Activated CD4-positive, alpha-beta memory T cell treated with anti-CD3 and anti-CD28 coated beads, Interleukin-2, amount 10 ng/mL, durations not matched to agents 7 days and 5 days (primary cell): Measurements from ENCODE around the gene FHIP2A. TPM values are rescaled to one million over a fixed set of nuclear protein-coding genes. Genes with fewer than 3 reads are reported as not detected.
"Not testable (repeated sequence)": the region's sequence is repeated elsewhere in the genome, so short reads cannot be mapped to it uniquely, and the experiment has no call there.

ENCODE experiments used
- CTCF ChIA-PET: fragments of 350-600 bp; sonication (Branson Sonifier 250); formaldehyde crosslinking; loops from one replicate; lab custom pipeline; 2021; ENCODE audit warnings: antibody characterized with exemption, inconsistent platforms; lab: Charles Lee
- POLR2A ChIA-PET: fragments of 350-600 bp; sonication (Branson Sonifier 250); formaldehyde crosslinking; loops from one replicate; lab custom pipeline; 2021; ENCODE audit warnings: antibody characterized with exemption; lab: Charles Lee
- DNase-seq: peaks from one replicate; pipeline ENCODE4 v3.0.0-alpha.2; 2020
- H3K27ac Mint-ChIP-seq: one replicate; pipeline ENCODE4 v1.8.0; 2021; ENCODE audit warnings: mild to moderate bottlenecking, mixed read lengths
- H3K27me3 Mint-ChIP-seq: one replicate; pipeline ENCODE4 v1.8.0; 2021; ENCODE audit warnings: mixed read lengths
- H3K36me3 Mint-ChIP-seq: one replicate; pipeline ENCODE4 v1.8.0; 2021; ENCODE audit warnings: low read depth, mixed read lengths
- H3K4me1 Mint-ChIP-seq: one replicate; pipeline ENCODE4 v1.8.0; 2021; ENCODE audit warnings: mixed read lengths
- H3K4me3 Mint-ChIP-seq: one replicate; pipeline ENCODE4 v1.8.0; 2021; ENCODE audit warnings: mild to moderate bottlenecking, mixed read lengths
- H3K9me3 Mint-ChIP-seq: one replicate; pipeline ENCODE4 v1.8.0; 2021; ENCODE audit warnings: mixed read lengths
- total RNA-seq, 2 experiments: library from RNA; stranded (reverse); gene quantifications; one replicate each; pipeline ENCODE4 v1.2.3, GENCODE V29; 2021

Gene FHIP2A
- total RNA-seq, 2 experiments from 2014 or later, result 34.3 to 39.2 TPM

DNA sequence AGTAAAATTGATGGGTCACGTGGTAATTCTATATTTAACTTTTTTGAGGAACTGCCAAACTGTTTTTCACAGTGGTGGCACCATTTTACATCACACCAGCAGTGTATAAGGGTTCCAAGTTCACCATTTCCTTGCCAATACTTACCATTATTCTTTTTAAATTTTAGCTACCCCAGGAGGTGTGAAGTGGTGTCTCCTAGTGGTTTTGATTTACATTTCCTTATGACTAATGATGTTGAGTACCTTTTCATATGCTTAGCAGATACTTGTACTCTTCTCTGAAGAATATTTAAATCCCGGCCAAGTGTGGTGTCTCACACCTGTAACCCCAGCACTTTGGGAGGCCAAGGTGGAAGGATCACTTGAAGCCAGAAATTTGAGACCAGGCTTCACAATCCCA, 28.5 kb downstream of the FHIP2A start:
- Mint-ChIP-seq H3K9me3 (no peaks in the 10 kb centered on the region), H3K4me1 (peaks cover 13% of the 10 kb centered on the region), H3K36me3 (peaks cover 75% of the 10 kb centered on the region), H3K27me3 (no peaks in the 10 kb centered on the region), H3K4me3 (no peak overlapping the region), H3K27ac (no peak overlapping the region)
- CTCF ChIA-PET, result no interaction called here
- DNase-seq, result no peak
- POLR2A ChIA-PET, result no interaction called here

DNA sequence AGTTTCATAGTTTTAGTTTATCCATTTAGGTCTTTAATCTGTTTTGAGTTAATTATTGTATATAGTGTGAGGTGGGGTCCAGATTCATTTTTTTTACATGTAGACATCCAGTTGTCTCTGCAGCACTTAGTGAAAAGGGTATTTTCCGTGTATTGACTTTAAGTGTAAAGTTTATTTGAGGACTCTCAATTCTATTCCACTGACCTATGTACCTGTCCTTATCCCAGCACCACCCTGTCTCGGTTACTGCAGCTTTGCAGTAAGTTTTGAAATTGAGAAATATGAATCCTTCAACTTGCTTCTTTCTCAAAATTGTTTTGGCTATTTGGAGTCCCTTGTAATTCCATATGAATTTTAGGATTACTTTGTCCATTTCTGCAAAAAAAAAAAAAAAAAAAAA, 29.8 kb downstream of the FHIP2A start:
- POLR2A ChIA-PET, result no interaction called here
- CTCF ChIA-PET, result no interaction called here
- Mint-ChIP-seq H3K9me3 (no peaks in the 10 kb centered on the region), H3K4me1 (peaks cover 17% of the 10 kb centered on the region), H3K27me3 (no peaks in the 10 kb centered on the region), H3K27ac (no peak overlapping the region), H3K4me3 (no peak overlapping the region), H3K36me3 (peaks cover 79% of the 10 kb centered on the region)
- no peak for DNase-seq

DNA sequence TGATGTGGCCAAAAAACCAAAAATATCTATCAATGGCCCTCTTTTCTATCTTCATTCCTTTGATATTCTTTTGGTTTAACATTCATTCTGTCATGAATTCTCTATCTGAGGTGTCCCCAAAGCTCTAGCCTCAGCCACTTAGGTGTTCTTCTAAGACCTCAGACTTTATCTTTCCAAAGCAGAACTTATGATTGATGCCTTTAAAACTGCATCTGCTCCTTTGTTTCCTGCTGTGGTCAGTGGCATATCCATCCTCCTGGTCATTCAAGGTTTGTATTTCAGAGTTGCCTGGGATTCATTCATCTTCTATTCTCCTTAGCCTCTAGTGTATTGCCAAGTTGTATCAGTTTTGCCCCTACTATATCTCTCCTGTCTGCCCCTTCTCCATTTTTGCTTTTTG, 30.6 kb downstream of the FHIP2A start:
- CTCF ChIA-PET, result no interaction called here
- peaks cover 23% of the 10 kb centered on the region for H3K4me1 Mint-ChIP-seq
- H3K27me3 Mint-ChIP-seq, result no peaks in the 10 kb centered on the region

DNA sequence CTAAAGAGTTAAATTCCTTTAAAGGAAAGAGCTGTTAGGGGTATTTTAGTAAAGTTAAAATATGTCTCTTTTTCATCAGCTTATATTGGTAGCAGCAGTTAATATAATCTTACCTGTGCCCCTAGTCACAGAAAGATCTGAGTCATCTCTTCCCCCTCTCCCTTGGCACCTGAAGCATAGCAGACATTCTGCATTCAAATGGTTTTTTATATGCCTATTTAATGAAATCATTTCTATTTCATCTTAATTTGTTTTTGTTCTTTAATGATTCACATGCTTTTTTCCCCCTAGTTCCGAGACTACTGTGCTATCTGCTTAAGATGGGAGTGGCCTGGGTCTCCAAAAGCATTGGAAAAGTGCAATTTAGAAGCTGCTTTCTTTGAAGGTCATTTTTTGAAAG, 33.3 kb downstream of the FHIP2A start:
- no peaks in the 10 kb centered on the region for H3K27me3 Mint-ChIP-seq
- H3K4me1 Mint-ChIP-seq, result peaks cover 31% of the 10 kb centered on the region
- no peaks in the 10 kb centered on the region for H3K9me3 Mint-ChIP-seq
- ChIA-PET POLR2A (interaction anchor here (1.0 to 1.6 kb wide), 4 partner anchors 11 to 311 kb away, joined by 3 to 4 read pairs (median 4); no protein-coding TSS in a partner anchor), CTCF (interaction anchor here (1.3 to 2.0 kb wide), 3 partner anchors 11 to 305 kb away, joined by 3 to 6 read pairs (median 4); partner anchors contain the start of gene FHIP2A)
- H3K36me3 Mint-ChIP-seq, result peaks cover 78% of the 10 kb centered on the region
- H3K27ac Mint-ChIP-seq, result no peak overlapping the region
- no peak overlapping the region for H3K4me3 Mint-ChIP-seq
- DNase-seq, result no peak

More for the DNA sequence above, 30.6 kb downstream of the FHIP2A start:
- H3K27ac Mint-ChIP-seq, result no peak overlapping the region
- H3K4me3 Mint-ChIP-seq, result no peak overlapping the region
- DNase-seq, result no peak
- H3K9me3 Mint-ChIP-seq, result no peaks in the 10 kb centered on the region
- peaks cover 79% of the 10 kb centered on the region for H3K36me3 Mint-ChIP-seq
- POLR2A ChIA-PET, result no interaction called here

DNA sequence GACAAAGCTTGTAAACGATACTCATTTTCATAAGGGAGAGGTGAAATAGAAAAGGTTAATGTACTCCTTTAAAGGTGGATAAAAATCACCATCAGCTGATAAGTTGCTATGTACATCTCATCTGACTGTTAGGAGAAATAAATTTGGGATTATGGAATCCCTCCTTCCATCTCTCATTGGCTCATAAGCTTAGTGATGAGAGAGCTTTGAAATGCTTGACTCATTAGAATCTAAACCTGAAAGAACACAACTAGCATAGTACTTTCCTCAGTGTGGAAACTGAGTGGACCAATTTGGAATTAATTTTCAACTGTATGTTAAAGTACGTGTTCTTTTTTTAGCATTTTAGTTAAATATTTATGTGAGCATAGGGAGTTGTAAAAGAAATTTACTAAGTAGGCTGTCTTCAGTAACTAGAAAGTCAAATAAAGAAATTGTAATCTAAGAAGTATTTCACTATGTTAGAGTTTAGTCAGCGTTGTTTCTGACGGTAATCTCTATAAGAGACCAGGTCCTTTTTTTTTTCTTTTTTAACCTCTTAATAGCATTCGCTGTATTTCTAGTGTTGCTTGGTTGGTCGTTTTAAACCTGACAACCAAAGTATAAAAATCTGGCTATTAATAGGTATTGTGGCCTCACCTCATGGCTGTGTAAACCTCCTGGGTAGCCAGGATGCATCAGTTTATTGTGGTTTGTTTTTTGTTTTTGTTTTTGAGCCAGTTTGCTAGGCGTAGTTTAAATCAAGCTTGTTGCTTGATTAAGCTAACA, 34.4 kb downstream of the FHIP2A start:
- H3K9me3 Mint-ChIP-seq, result no peaks in the 10 kb centered on the region
- peaks cover 31% of the 10 kb centered on the region for H3K4me1 Mint-ChIP-seq
- ChIA-PET CTCF (interaction anchor here (1.3 to 2.1 kb wide), 5 partner anchors 10 to 306 kb away, joined by 3 to 9 read pairs (median 4); partner anchors contain the start of gene FHIP2A), POLR2A (interaction anchor here (1.0 to 1.7 kb wide), 7 partner anchors 12 to 312 kb away, joined by 3 to 7 read pairs (median 4); no protein-coding TSS in a partner anchor)
- no peak overlapping the region for H3K4me3 Mint-ChIP-seq
- peaks cover 78% of the 10 kb centered on the region for H3K36me3 Mint-ChIP-seq
- peak overlapping the region; percentile 71 for H3K27ac Mint-ChIP-seq
- no peak for DNase-seq
- no peaks in the 10 kb centered on the region for H3K27me3 Mint-ChIP-seq

DNA sequence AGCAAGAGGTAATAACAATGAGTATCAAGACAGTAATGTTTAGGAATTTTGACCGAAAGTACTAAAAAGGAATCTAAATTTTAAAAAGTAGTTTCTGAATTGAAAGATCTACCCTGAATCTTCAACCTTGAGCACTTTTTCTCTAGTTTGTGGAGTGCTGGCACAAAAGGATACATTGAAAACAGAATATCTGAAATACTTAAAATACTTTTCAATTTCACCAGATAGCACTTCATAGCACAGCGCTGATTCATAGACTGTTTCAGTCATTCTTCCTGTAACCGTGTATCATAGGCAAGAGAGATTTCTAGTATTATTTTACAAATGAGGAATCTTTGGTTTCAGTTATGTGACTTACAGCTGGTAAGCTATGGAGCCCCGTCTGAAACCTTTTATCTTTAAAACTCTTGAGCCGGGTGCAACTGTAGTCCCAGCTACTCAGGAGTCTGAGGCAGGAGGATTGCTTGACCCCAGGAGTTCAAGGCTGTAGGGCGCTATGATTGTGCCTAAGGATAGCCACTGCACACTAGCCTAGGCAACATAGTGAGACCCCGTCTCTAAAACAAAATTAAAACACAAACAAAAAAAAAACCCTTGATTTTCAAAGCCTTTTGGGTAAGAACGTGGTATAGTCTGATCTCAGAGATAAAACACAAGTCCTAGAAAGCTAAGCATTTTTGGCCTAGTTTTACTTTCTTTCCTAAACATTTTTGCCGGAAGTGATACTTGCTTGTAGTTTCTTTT, 35.1 kb downstream of the FHIP2A start:
- ChIA-PET CTCF (interaction anchor here (0.6 to 2.1 kb wide), 6 partner anchors 20 to 290 kb away, joined by 3 to 9 read pairs (median 4); partner anchors contain the start of gene FHIP2A), POLR2A (interaction anchor here (0.5 to 1.7 kb wide), 5 partner anchors 14 to 56 kb away, joined by 3 to 7 read pairs (median 4); partner anchors contain the start of gene FHIP2A)
- Mint-ChIP-seq H3K4me1 (peaks cover 31% of the 10 kb centered on the region), H3K27ac (peak overlapping the region; percentile 71), H3K36me3 (peaks cover 78% of the 10 kb centered on the region), H3K9me3 (no peaks in the 10 kb centered on the region), H3K4me3 (peak overlapping the region; percentile 31), H3K27me3 (no peaks in the 10 kb centered on the region)
- no peak for DNase-seq

DNA sequence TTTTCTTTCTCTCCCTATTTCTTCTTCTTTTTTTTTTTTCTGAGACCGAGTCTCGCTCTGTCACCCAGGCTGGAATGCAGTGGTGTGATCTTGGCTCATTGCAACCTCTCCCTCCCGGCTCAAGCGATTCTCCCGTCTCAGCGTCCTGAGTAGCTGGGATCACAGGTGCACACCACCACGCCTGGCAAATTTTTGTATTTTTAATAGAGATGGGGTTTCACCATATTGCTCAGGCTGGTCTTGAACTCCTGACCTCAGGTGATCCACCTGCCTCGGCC, 35.6 kb downstream of the FHIP2A start:
- H3K4me3 Mint-ChIP-seq, result peak overlapping the region; percentile 31
- ChIA-PET POLR2A (interaction anchor here (0.5 to 1.7 kb wide), 5 partner anchors 14 to 56 kb away, joined by 3 to 7 read pairs (median 4); partner anchors contain the start of gene FHIP2A), CTCF (interaction anchor here (0.6 to 2.1 kb wide), 5 partner anchors 20 to 290 kb away, joined by 3 to 9 read pairs (median 4); no protein-coding TSS in a partner anchor)
- peak overlapping the region; percentile 71 for H3K27ac Mint-ChIP-seq
- DNase-seq, H3K27me3 Mint-ChIP-seq, H3K9me3 Mint-ChIP-seq: not testable (repeated sequence)
- H3K36me3 Mint-ChIP-seq, result peaks cover 73% of the 10 kb centered on the region
- peaks cover 31% of the 10 kb centered on the region for H3K4me1 Mint-ChIP-seq

DNA sequence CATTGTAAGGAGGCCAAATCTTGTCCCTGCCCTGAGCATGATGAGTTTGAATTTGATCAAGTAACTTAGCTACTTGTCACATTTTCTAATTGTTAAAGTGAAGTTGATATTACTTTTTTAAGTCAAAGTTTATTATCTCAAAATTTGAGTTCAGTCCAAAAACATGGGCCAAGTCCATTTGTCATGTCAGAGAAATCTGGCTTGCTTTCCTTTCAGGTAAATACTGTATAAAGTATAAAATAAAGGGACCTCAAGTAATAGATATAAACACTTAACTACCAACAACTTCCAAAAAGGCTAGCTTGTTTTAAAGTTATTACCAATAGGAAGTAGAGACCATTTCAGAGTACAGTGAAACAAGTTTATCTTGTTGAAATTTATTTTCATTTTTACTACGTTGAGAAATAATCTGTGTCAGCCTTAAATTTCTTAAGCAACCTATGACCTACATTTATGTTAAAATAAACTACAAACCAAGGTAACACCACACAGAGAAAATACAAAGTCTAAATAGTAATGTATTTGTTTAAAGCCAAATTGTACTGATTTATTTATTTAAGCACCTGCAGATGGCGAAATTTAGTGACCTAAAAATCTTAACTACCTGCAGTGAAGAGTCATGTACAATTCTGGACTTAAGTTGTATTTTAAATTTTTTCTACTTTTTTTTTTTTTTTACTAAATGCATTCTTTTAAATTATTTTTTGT, 36.5 kb downstream of the FHIP2A start:
- no peak overlapping the region for H3K27ac Mint-ChIP-seq
- H3K4me1 Mint-ChIP-seq, result peaks cover 31% of the 10 kb centered on the region
- no peaks in the 10 kb centered on the region for H3K27me3 Mint-ChIP-seq
- ChIA-PET POLR2A (interaction anchor here (0.6 kb wide), 1 partner anchor 16 kb away, joined by 3 read pairs; no protein-coding TSS in a partner anchor), CTCF (interaction anchor here (0.7 to 2.1 kb wide), 4 partner anchors 19 to 387 kb away, joined by 3 to 9 read pairs (median 4); no protein-coding TSS in a partner anchor)
- peaks cover 72% of the 10 kb centered on the region for H3K36me3 Mint-ChIP-seq
- H3K9me3 Mint-ChIP-seq, result no peaks in the 10 kb centered on the region
- no peak overlapping the region for H3K4me3 Mint-ChIP-seq
- no peak for DNase-seq

DNA sequence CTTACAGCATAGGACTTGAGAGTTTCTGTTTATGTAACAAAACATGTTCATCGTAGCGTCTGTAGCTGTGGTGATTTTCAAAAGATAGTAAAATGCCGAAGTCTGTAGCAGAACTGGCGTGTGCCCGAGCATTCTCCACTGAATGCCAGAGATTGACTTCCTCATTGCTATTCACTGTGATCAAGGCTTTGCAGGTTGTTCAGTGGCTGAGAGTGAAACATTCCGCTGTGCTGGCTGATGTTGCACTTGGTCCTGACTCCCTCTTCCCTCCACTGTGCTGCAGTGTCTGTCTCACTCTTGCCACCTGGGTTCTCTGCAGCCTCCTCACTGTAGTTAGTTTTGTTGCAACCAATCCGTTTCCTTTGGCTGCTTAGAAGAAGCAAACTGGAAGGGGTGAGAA, 37.6 kb downstream of the FHIP2A start:
- H3K27ac Mint-ChIP-seq, result no peak overlapping the region
- CTCF ChIA-PET, result interaction anchor here (0.7 to 1.2 kb wide), 2 partner anchors 20 to 203 kb away, joined by 4 to 5 read pairs; no protein-coding TSS in a partner anchor
- peaks cover 69% of the 10 kb centered on the region for H3K36me3 Mint-ChIP-seq
- peaks cover 31% of the 10 kb centered on the region for H3K4me1 Mint-ChIP-seq
- POLR2A ChIA-PET, result interaction anchor here (0.6 kb wide), 1 partner anchor 15 kb away, joined by 3 read pairs; no protein-coding TSS in a partner anchor
- no peaks in the 10 kb centered on the region for H3K9me3 Mint-ChIP-seq
- no peak overlapping the region for H3K4me3 Mint-ChIP-seq
- no peaks in the 10 kb centered on the region for H3K27me3 Mint-ChIP-seq
- DNase-seq, result no peak

DNA sequence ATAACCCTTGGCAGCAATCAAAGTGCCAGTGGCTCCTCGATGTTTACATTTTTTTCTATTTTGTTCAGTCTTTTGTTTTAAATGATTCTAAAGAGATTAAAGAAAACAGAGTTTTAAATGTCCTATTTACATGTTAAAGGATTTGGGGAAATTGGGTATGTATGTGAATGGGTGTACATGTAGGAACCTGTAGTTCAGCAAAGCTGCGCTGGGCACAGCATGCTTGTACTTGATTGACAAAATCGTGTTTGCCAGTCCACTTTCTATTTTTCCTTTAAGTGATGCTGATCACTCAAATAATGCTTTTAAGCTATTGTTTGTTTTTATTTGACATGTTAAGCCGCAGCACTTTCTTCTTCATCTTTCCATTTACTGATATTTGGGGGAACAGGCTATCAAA, 40.9 kb downstream of the FHIP2A start:
- Mint-ChIP-seq H3K36me3 (peaks cover 55% of the 10 kb centered on the region), H3K27me3 (no peaks in the 10 kb centered on the region), H3K4me1 (peaks cover 7% of the 10 kb centered on the region), H3K4me3 (no peak overlapping the region), H3K27ac (no peak overlapping the region), H3K9me3 (no peaks in the 10 kb centered on the region)
- DNase-seq, result no peak
- CTCF ChIA-PET, result interaction anchor here (1.2 to 1.6 kb wide), 2 partner anchors 17 to 41 kb away, joined by 4 to 5 read pairs; partner anchors contain the start of gene FHIP2A
- POLR2A ChIA-PET, result interaction anchor here (0.7 kb wide), 1 partner anchor 40 kb away, joined by 3 read pairs; no protein-coding TSS in a partner anchor

DNA sequence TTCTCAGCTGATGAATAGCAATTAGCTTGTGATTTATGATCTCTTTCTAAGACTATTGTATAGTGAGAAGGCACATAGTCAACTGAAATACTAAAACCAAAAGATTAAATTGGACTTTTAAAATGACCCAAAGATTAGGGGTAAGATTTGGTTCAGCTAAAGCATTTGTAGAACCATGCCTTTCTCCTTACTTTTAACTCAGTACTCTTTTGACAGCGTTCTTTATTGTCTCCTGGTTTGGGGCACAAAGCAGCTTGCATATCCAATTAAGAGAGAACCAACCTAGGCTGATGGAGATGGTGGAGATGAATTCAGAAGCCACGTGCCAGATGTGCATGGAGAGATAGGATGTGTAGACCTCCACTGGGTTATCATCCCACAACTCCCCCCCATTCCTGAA, 45.8 kb downstream of the FHIP2A start:
- no peak overlapping the region for H3K4me3 Mint-ChIP-seq
- POLR2A ChIA-PET, result interaction anchor here (0.9 kb wide), 1 partner anchor 46 kb away, joined by 7 read pairs; the partner anchor contains the start of gene FHIP2A
- H3K36me3 Mint-ChIP-seq, result peaks cover 22% of the 10 kb centered on the region
- H3K27ac Mint-ChIP-seq, result no peak overlapping the region
- H3K4me1 Mint-ChIP-seq, result no peaks in the 10 kb centered on the region
- no peak for DNase-seq
- no peaks in the 10 kb centered on the region for H3K27me3 Mint-ChIP-seq
- H3K9me3 Mint-ChIP-seq, result no peaks in the 10 kb centered on the region
- CTCF ChIA-PET, result interaction anchor here (0.7 to 1.0 kb wide), 2 partner anchors 12 to 166 kb away, joined by 3 to 7 read pairs; no protein-coding TSS in a partner anchor
